ENCODE results near the gene FAM149B1. TPM values are rescaled to one million over a fixed set of nuclear protein-coding genes. Genes with fewer than 3 reads are reported as not detected.

The FAM149B1 gene
- polyA plus RNA-seq, 1 donor from 2014 or later, result 53.5 TPM

DNA sequence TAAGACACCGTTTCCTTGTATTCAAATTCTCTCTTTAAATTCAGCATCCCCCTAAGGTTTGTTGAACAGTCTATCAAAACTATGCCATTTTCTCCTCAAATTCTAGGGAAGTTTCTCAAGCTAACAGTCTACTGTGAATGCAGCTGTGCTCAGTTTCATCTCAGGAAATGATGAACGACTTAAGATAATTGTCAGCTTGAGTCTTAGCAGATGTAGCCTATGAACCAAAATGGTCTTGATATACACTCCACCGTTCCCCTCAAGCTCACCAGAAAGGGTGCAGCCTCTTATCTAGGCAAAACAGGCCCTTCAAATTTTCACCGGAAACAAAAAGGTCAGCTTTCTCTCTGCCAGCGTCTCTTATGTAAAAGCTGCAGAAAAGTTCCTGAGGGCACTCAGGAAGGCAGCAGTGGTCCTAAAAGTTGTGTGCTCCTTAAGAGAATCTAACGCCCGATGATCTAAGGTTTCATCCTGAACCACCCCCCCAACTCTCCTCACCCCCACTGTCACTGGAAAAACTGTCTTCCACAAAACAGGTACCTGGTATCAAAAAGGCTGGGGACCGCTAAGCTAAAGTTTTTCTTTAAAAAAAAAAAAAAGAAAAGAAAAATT, 77.1 kb downstream of the FAM149B1 start:
- TF ChIP-seq EZH2 (IDR thresholded peaks at IDR 0.05; ENCODE audit: borderline replicate concordance, insufficient read depth, low read length, poor library complexity, severe bottlenecking) (no peak), TAF1 (IDR thresholded peaks at IDR 0.05; ENCODE audit: low read depth) (no peak), RAD21 (conservative IDR thresholded peaks at IDR 0.05) (no peak), SMC3 (conservative IDR thresholded peaks at IDR 0.05; ENCODE audit: poor library complexity) (no peak), EP300 (conservative IDR thresholded peaks at IDR 0.05; ENCODE audit: poor library complexity, severe bottlenecking) (no peak), POLR2AphosphoS5 (IDR thresholded peaks at IDR 0.05) (no peak), MXI1 (conservative IDR thresholded peaks at IDR 0.05; ENCODE audit: poor library complexity, severe bottlenecking) (no peak)
- TF ChIP-seq, protein P1, sequence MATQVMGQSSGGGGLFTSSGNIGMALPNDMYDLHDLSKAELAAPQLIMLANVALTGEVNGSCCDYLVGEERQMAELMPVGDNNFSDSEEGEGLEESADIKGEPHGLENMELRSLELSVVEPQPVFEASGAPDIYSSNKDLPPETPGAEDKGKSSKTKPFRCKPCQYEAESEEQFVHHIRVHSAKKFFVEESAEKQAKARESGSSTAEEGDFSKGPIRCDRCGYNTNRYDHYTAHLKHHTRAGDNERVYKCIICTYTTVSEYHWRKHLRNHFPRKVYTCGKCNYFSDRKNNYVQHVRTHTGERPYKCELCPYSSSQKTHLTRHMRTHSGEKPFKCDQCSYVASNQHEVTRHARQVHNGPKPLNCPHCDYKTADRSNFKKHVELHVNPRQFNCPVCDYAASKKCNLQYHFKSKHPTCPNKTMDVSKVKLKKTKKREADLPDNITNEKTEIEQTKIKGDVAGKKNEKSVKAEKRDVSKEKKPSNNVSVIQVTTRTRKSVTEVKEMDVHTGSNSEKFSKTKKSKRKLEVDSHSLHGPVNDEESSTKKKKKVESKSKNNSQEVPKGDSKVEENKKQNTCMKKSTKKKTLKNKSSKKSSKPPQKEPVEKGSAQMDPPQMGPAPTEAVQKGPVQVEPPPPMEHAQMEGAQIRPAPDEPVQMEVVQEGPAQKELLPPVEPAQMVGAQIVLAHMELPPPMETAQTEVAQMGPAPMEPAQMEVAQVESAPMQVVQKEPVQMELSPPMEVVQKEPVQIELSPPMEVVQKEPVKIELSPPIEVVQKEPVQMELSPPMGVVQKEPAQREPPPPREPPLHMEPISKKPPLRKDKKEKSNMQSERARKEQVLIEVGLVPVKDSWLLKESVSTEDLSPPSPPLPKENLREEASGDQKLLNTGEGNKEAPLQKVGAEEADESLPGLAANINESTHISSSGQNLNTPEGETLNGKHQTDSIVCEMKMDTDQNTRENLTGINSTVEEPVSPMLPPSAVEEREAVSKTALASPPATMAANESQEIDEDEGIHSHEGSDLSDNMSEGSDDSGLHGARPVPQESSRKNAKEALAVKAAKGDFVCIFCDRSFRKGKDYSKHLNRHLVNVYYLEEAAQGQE (IDR thresholded peaks at IDR 0.05; ENCODE audit: borderline replicate concordance), result no peak
- TF ChIP-seq, protein P2, sequence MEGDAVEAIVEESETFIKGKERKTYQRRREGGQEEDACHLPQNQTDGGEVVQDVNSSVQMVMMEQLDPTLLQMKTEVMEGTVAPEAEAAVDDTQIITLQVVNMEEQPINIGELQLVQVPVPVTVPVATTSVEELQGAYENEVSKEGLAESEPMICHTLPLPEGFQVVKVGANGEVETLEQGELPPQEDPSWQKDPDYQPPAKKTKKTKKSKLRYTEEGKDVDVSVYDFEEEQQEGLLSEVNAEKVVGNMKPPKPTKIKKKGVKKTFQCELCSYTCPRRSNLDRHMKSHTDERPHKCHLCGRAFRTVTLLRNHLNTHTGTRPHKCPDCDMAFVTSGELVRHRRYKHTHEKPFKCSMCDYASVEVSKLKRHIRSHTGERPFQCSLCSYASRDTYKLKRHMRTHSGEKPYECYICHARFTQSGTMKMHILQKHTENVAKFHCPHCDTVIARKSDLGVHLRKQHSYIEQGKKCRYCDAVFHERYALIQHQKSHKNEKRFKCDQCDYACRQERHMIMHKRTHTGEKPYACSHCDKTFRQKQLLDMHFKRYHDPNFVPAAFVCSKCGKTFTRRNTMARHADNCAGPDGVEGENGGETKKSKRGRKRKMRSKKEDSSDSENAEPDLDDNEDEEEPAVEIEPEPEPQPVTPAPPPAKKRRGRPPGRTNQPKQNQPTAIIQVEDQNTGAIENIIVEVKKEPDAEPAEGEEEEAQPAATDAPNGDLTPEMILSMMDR (IDR thresholded peaks at IDR 0.05; ENCODE audit: poor library complexity, severe bottlenecking), result no peak
- no peaks in the 10 kb centered on the region for H3K9me3 ChIP-seq (ENCODE audit: low read length)
- no peaks in the 10 kb centered on the region for H3F3A ChIP-seq (ENCODE audit: insufficient read depth, low read length, poor library complexity, severe bottlenecking)
- no peaks in the 10 kb centered on the region for H3K36me3 ChIP-seq (ENCODE audit: insufficient read depth, low read length)
- H3K79me2 ChIP-seq (replicated peaks; ENCODE audit: insufficient read depth, low read length), result peaks cover 20% of the 10 kb centered on the region
- no peak overlapping the region for H3K27ac ChIP-seq (ENCODE audit: low read length)
- no peak overlapping the region for H3K4me2 ChIP-seq (ENCODE audit: low read length)
- H3K4me3 ChIP-seq (ENCODE audit: low read length), result peak overlapping the region; percentile 93
- H2AFZ ChIP-seq (ENCODE audit: low read depth, low read length), result no peak overlapping the region
- no peaks in the 10 kb centered on the region for H4K20me1 ChIP-seq (ENCODE audit: insufficient read depth)
- H3K9ac ChIP-seq (ENCODE audit: low read length), result no peak overlapping the region
- H3K9me2 ChIP-seq (ENCODE audit: insufficient read depth, low read length), result no peaks in the 10 kb centered on the region
- H3K27me3 ChIP-seq (ENCODE audit: insufficient read depth, low read depth, low read length), result no peaks in the 10 kb centered on the region

DNA sequence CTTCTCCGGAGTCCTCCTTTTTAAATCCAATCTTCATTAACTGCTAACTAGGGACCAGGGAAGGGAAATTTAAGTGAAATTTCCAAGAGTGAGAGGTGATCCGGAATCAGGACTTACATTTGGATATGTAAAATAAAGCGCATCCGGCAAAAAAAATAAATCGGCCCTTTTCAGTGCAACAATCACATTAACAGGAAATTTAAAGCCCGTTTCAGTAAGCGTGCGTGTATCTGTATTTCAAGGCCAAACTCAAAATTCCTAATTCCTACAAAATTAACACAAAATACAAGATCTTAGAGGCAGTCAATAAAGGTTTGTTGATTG, 78.4 kb downstream of the FAM149B1 start:
- no peaks in the 10 kb centered on the region for H3K9me3 ChIP-seq (ENCODE audit: low read length)
- H3K27ac ChIP-seq (ENCODE audit: low read length), result peak overlapping the region; percentile 59
- H3K9me2 ChIP-seq (ENCODE audit: insufficient read depth, low read length), result no peaks in the 10 kb centered on the region
- no peak overlapping the region for H2AFZ ChIP-seq (ENCODE audit: low read depth, low read length)
- peak overlapping the region; percentile 93 for H3K4me3 ChIP-seq (ENCODE audit: low read length)
- H3K9ac ChIP-seq (ENCODE audit: low read length), result peak overlapping the region; percentile 65
- peak overlapping the region; percentile 62 for H3K4me2 ChIP-seq (ENCODE audit: low read length)
- H3F3A ChIP-seq (ENCODE audit: insufficient read depth, low read length, poor library complexity, severe bottlenecking), result no peaks in the 10 kb centered on the region
- no peaks in the 10 kb centered on the region for H4K20me1 ChIP-seq (ENCODE audit: insufficient read depth)
- peaks cover 28% of the 10 kb centered on the region for H3K79me2 ChIP-seq (replicated peaks; ENCODE audit: insufficient read depth, low read length)
- TF ChIP-seq, protein P2 (IDR thresholded peaks at IDR 0.05; ENCODE audit: poor library complexity, severe bottlenecking), result no peak
- TF ChIP-seq, protein P1 (IDR thresholded peaks at IDR 0.05; ENCODE audit: borderline replicate concordance), result no peak
- TF ChIP-seq SMC3 (conservative IDR thresholded peaks at IDR 0.05; ENCODE audit: poor library complexity) (no peak), POLR2AphosphoS5 (IDR thresholded peaks at IDR 0.05) (no peak)
- H3K36me3 ChIP-seq (ENCODE audit: insufficient read depth, low read length), result no peaks in the 10 kb centered on the region
- H3K27me3 ChIP-seq (ENCODE audit: insufficient read depth, low read depth, low read length), result no peaks in the 10 kb centered on the region

All from neural cell (in vitro differentiated cells).